Lower leg skin (tissue), 4 donors: Measurements from ENCODE around the gene TBC1D22A. TPM values are rescaled to one million over a fixed set of nuclear protein-coding genes. Genes with fewer than 3 reads are reported as not detected.

ENCODE experiments used
- DNase-seq, 2 donors: peaks; one replicate each; pipeline ENCODE4 v3.0.0-alpha.2; 2019; ENCODE audit warnings: low spot score in 2 of 2
- H3K4me3 ChIP-seq: fragments of 200-600 bp; sonication (generic); 2 replicates; pipeline ENCODE4 v1.5.1; 2017; ENCODE audit warnings: mild to moderate bottlenecking, low read depth; ENCODE audit not compliant: poor library complexity, severe bottlenecking
- POLR2A ChIP-seq, 2 donors: fragments of 450-650 bp; IDR thresholded peaks; one replicate each; pipeline ENCODE4 v1.6.1; 2016 to 2017; ENCODE audit warnings: antibody characterized with exemption in 2 of 2, mild to moderate bottlenecking in 1 of 2, moderate library complexity in 1 of 2
- WGBS, 2 donors: methylation state at CpG; one replicate each; pipeline ENCODE4 v1.1.5; 2018; 5-methylcytosine and 5-hydroxymethylcytosine counted together
- intact Hi-C: fragments of 100-400 bp; cut with DNase I; formaldehyde crosslinking; loops from one replicate; pipeline ENCODE4 v1.15.0; 2023; ENCODE audit warnings: low total_unique reads
- total RNA-seq, 4 donors: library from RNA; depleted of rRNA; stranded (reverse); fragments of >200 nt; gene quantifications; one replicate each; pipeline ENCODE4 v1.1.0, GENCODE V29; 2016
- TF ChIP-seq, protein P1 (sequence below), 3 donors: fragments of 450-650 bp; IDR thresholded peaks; one replicate each; pipeline ENCODE4 v1.5.1; 2016; ENCODE audit warnings: antibody characterized with exemption in 3 of 3, mild to moderate bottlenecking in 3 of 3, moderate library complexity in 2 of 3

The TBC1D22A gene
- total RNA-seq, 4 donors from 2014 or later: 21.8 to 32.3 (median 31.6) TPM

- 35 to 44% methylated on average over 23 to 25 of the region's 28 CpGs for WGBS, 2 donors
- peak in 1 of 2 donors; percentile 86 for DNase-seq
- H3K4me3 ChIP-seq: no peak overlapping the region
- no peak for TF ChIP-seq POLR2A (IDR thresholded peaks at IDR 0.05)
- TF ChIP-seq, protein P1, sequence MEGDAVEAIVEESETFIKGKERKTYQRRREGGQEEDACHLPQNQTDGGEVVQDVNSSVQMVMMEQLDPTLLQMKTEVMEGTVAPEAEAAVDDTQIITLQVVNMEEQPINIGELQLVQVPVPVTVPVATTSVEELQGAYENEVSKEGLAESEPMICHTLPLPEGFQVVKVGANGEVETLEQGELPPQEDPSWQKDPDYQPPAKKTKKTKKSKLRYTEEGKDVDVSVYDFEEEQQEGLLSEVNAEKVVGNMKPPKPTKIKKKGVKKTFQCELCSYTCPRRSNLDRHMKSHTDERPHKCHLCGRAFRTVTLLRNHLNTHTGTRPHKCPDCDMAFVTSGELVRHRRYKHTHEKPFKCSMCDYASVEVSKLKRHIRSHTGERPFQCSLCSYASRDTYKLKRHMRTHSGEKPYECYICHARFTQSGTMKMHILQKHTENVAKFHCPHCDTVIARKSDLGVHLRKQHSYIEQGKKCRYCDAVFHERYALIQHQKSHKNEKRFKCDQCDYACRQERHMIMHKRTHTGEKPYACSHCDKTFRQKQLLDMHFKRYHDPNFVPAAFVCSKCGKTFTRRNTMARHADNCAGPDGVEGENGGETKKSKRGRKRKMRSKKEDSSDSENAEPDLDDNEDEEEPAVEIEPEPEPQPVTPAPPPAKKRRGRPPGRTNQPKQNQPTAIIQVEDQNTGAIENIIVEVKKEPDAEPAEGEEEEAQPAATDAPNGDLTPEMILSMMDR (IDR thresholded peaks at IDR 0.05): peak in 1 of 3 donors; percentile 81
- intact Hi-C loops: no loop called here
Observed at GRCh38 chr22:46803031-46803880, 40.8 kb downstream of the TBC1D22A start.

- intact Hi-C loops: no loop called here
- peak in 1 of 2 donors; percentile 54 for DNase-seq
- TF ChIP-seq POLR2A (IDR thresholded peaks at IDR 0.05): no peak
- TF ChIP-seq, protein P1 (IDR thresholded peaks at IDR 0.05): no peak
- WGBS, 2 donors: 83 to 86% methylated on average over 10 of the region's 10 CpGs
- H3K4me3 ChIP-seq: no peak overlapping the region
Observed at GRCh38 chr22:46803936-46804335, 41.5 kb downstream of the TBC1D22A start.

- 81 to 85% methylated on average over 7 of the region's 7 CpGs for WGBS, 2 donors
- no peak overlapping the region for H3K4me3 ChIP-seq
- DNase-seq: peak in 1 of 2 donors; percentile 66
- no peak for TF ChIP-seq POLR2A (IDR thresholded peaks at IDR 0.05)
- TF ChIP-seq, protein P1 (IDR thresholded peaks at IDR 0.05): no peak
- intact Hi-C loops: no loop called here
Observed at GRCh38 chr22:46806794-46807193, 44.3 kb downstream of the TBC1D22A start.

DNA sequence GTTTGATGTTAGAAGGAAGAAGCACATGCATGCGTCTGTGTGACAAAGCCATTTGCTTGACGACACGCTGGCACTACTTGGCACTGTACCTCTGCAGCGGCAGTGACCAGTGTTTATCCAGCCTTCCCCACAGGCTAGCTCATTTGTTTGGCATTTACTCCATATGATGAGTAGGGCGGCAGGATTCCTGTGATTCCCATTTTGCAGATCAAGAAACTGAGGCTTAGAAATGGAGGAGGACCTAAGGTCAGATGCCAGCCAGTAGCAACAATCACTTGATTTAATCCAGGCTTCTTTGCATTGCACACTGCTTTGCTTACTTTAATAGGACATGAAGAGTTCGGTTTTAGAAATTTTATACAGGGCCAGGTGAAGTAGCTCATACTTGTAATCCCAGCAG, 45.0 kb downstream of the TBC1D22A start:
- no peak overlapping the region for H3K4me3 ChIP-seq
- TF ChIP-seq, protein P1 (IDR thresholded peaks at IDR 0.05): no peak
- TF ChIP-seq POLR2A (IDR thresholded peaks at IDR 0.05): no peak

GRCh38 chr22:46809153-46809885, 46.9 kb downstream of the TBC1D22A start:
- 94 to 96% methylated on average over 17 of the region's 17 CpGs for WGBS, 2 donors
- intact Hi-C loops: no loop called here
- TF ChIP-seq, protein P1 (IDR thresholded peaks at IDR 0.05): no peak
- TF ChIP-seq POLR2A (IDR thresholded peaks at IDR 0.05): no peak

More for the DNA sequence above, 45.0 kb downstream of the TBC1D22A start:
- 89 to 98% methylated on average over 6 of the region's 6 CpGs for WGBS, 2 donors
- peak in 1 of 2 donors; percentile 46 for DNase-seq
- intact Hi-C loops: no loop called here

More at GRCh38 chr22:46809153-46809885, 46.9 kb downstream of the TBC1D22A start:
- DNase-seq: peak in 1 of 2 donors; percentile 68
- no peak overlapping the region for H3K4me3 ChIP-seq
